ENCODE results near the gene ZNF780B. TPM values are rescaled to one million over a fixed set of nuclear protein-coding genes. Genes with fewer than 3 reads are reported as not detected.
"Not testable (repeated sequence)": the region's sequence is repeated elsewhere in the genome, so short reads cannot be mapped to it uniquely, and the experiment has no call there.

ZNF780B gene
- total and polyA plus RNA-seq, 7 donors: 0.69 to 30.7 (median 16.0) TPM

DNA sequence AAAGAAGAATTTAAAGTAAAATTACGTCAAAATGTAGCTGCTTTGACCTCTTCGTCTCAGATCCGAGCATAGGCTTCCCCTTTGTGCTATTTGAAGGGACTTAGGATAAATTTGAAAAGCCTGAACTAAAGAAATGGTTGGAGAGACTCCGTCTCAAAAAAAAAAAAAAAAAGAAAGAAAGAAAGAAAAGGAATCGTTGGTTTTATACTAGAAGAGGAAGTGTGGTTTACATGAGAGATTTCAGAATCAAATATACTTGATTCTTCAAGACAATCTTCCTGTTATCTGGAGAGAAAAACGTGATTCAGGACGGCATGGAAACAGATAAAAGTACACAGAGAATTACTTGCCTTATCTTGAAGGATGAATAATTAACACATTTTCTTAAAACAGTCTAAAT, 474 bp upstream of the ZNF780B start:
- 3 to 4% methylated on average over 7 of the region's 7 CpGs for WGBS, 2 donors
- DNase-seq: no peak
- TF ChIP-seq POLR2A (IDR thresholded peaks at IDR 0.05): no peak
- no peak for TF ChIP-seq POLR2AphosphoS5 (IDR thresholded peaks at IDR 0.05)
- TF ChIP-seq EP300 (IDR thresholded peaks at IDR 0.05): no peak
- TF ChIP-seq, protein P1, sequence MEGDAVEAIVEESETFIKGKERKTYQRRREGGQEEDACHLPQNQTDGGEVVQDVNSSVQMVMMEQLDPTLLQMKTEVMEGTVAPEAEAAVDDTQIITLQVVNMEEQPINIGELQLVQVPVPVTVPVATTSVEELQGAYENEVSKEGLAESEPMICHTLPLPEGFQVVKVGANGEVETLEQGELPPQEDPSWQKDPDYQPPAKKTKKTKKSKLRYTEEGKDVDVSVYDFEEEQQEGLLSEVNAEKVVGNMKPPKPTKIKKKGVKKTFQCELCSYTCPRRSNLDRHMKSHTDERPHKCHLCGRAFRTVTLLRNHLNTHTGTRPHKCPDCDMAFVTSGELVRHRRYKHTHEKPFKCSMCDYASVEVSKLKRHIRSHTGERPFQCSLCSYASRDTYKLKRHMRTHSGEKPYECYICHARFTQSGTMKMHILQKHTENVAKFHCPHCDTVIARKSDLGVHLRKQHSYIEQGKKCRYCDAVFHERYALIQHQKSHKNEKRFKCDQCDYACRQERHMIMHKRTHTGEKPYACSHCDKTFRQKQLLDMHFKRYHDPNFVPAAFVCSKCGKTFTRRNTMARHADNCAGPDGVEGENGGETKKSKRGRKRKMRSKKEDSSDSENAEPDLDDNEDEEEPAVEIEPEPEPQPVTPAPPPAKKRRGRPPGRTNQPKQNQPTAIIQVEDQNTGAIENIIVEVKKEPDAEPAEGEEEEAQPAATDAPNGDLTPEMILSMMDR (IDR thresholded peaks at IDR 0.05): no peak
- Histone ChIP-seq H3K4me1 (peaks cover 0 to 28% (median 14%) of the 10 kb centered on the region in 4 donors), H3K9me3 (peaks cover 0 to 6% (median 1%) of the 10 kb centered on the region in 4 donors), H3K4me3 (peak overlapping the region; percentile 67 to 76 (median 72)), H3K27ac (peak overlapping the region; percentile 73 to 80 (median 75)), H3K27me3 (no peaks in the 10 kb centered on the region), H3K36me3 (no peaks in the 10 kb centered on the region)
- intact Hi-C loops (cut with DNase I): no loop called here

DNA sequence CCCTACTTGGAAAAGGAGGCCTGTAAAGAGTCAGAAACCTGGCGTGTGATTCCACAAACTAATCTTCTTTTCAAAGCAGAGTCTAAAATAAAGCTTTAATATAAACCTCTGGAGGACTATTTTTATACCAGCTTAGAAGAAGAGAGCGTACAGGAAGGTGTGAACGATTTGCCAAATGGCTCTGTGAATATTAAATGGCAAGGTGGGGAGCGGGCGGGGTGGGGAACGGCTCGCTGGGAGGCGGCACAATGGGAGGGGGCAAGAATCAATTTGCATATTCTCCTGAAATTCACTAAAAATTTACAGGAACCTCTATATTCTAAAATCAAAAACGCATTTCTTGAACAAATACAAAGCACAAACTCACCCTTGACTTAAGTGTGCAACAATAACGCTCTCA, 982 bp downstream of the ZNF780B start:
- Histone ChIP-seq H3K27ac (peak overlapping the region in 3 of 4 donors; percentile 74 to 80 (median 76)), H3K4me1 (peaks cover 0 to 28% (median 14%) of the 10 kb centered on the region in 4 donors), H3K9me3 (peaks cover 0 to 6% (median 1%) of the 10 kb centered on the region in 4 donors), H3K4me3 (peak overlapping the region; percentile 67 to 76 (median 72)), H3K27me3 (no peaks in the 10 kb centered on the region), H3K36me3 (no peaks in the 10 kb centered on the region)
- intact Hi-C loops (cut with DNase I): no loop called here
- DNase-seq: no peak
- WGBS, 2 donors: 49 to 53% methylated on average over 10 of the region's 10 CpGs
- no peak for TF ChIP-seq POLR2A (IDR thresholded peaks at IDR 0.05)
- TF ChIP-seq EP300 (IDR thresholded peaks at IDR 0.05): no peak
- TF ChIP-seq, protein P1 (IDR thresholded peaks at IDR 0.05): no peak
- TF ChIP-seq POLR2AphosphoS5 (IDR thresholded peaks at IDR 0.05): no peak

DNA sequence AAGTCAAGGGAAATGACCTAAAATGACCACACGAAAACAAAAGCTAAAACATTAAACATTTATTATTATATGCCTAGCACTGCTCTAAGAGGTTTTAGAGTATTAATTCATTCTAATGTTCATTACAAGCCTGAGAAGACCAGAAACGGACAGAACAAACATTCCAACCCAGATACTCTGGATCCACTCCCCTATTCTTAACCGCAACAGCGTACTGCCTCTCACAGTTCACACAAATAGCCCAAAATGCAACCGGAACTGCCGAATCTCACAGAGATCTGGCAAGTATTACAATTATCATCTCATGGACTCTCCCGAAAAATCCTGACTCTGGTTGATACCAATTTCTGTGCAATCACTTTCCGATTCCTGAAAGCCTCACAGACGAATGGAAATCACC, 1.4 kb downstream of the ZNF780B start:
- WGBS, 2 donors: 94 to 96% methylated on average over 9 of the region's 9 CpGs
- no peak for DNase-seq
- H3K4me1 ChIP-seq: peaks cover 0 to 28% (median 14%) of the 10 kb centered on the region in 4 donors
- peaks cover 0 to 1% (median under 1%) of the 10 kb centered on the region in 4 donors for H3K36me3 ChIP-seq
- H3K27me3 ChIP-seq: no peaks in the 10 kb centered on the region
- intact Hi-C loops (cut with DNase I): no loop called here
- H3K27ac ChIP-seq: no peak overlapping the region
- H3K9me3 ChIP-seq: peaks cover 0 to 6% (median 1%) of the 10 kb centered on the region in 4 donors
- no peak for TF ChIP-seq POLR2AphosphoS5 (IDR thresholded peaks at IDR 0.05)
- TF ChIP-seq, protein P1 (IDR thresholded peaks at IDR 0.05): no peak
- no peak for TF ChIP-seq POLR2A (IDR thresholded peaks at IDR 0.05)
- no peak for TF ChIP-seq EP300 (IDR thresholded peaks at IDR 0.05)
- H3K4me3 ChIP-seq: peak overlapping the region in 1 of 4 donors; percentile 76

- no peak for TF ChIP-seq POLR2AphosphoS5 (IDR thresholded peaks at IDR 0.05)
- no peak for TF ChIP-seq POLR2A (IDR thresholded peaks at IDR 0.05)
- TF ChIP-seq EP300 (IDR thresholded peaks at IDR 0.05): no peak
- TF ChIP-seq, protein P1 (IDR thresholded peaks at IDR 0.05): no peak
- DNase-seq: no peak
- Histone ChIP-seq H3K4me3 (no peak overlapping the region), H3K4me1 (peaks cover 0 to 28% (median 14%) of the 10 kb centered on the region in 4 donors), H3K36me3 (peaks cover 0 to 12% (median 2%) of the 10 kb centered on the region in 4 donors), H3K9me3 (no peaks in the 10 kb centered on the region), H3K27ac (no peak overlapping the region), H3K27me3 (no peaks in the 10 kb centered on the region)
- intact Hi-C loops (cut with DNase I): no loop called here
- 96 to 99% methylated on average over 2 of the region's 2 CpGs for WGBS, 2 donors
Observed at GRCh38 chr19:40053491-40053890, 2.5 kb downstream of the ZNF780B start.

DNA sequence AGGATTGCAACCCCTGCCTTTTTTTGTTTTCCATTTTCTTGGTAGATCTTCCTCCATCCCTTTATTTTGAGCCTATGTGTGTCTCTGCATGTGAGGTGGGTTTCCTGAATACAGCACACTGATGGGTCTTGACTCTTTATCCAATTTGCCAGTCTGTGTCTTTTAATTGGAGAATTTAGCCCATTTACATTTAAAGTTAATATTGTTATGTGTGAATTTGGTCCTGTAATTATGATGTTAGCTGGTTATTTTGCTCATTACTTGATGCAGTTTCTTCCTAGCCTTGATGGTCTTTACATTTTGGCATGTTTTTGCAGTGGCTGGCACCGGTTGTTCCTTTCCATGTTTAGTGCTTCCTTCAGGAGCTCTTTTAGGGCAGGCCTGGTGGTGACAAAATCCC, 14.3 kb downstream of the ZNF780B start:
- DNase-seq; H3K4me1 ChIP-seq; H3K4me3 ChIP-seq; H3K27ac ChIP-seq; H3K27me3 ChIP-seq; intact Hi-C loops (cut with DNase I): not testable (repeated sequence)
- Histone ChIP-seq H3K9me3 (peaks cover 6 to 17% (median 14%) of the 10 kb centered on the region in 4 donors), H3K36me3 (peaks cover 18 to 37% (median 32%) of the 10 kb centered on the region in 4 donors)
- 96% methylated on average over 1 of the region's 1 CpG for WGBS, 2 donors

DNA sequence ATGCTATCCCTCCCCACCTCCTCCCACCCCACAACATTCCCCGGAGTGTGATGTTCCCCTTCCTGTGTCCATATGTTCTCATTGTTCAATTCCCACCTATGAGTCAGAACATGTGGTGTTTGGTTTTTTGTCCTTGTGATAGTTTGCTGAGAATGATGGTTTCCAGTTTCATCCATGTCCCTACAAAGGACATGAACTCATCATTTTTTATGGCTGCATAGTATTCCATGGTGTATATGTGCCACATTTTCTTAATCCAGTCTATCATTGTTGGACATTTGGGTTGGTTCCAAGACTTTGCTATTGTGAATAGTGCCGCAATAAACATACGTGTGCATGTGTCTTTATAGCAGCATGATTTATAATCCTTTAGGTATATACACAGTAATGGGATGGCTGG, 18.0 kb downstream of the ZNF780B start:
- peaks cover 24 to 42% (median 34%) of the 10 kb centered on the region in 4 donors for H3K9me3 ChIP-seq
- DNase-seq; H3K4me1 ChIP-seq; H3K27me3 ChIP-seq; H3K4me3 ChIP-seq; intact Hi-C loops (cut with DNase I); H3K27ac ChIP-seq: not testable (repeated sequence)
- WGBS, 2 donors: 95 to 99% methylated on average over 3 of the region's 3 CpGs
- H3K36me3 ChIP-seq: peaks cover 0 to 15% (median under 1%) of the 10 kb centered on the region in 4 donors
